Dendritic cell treated with granulocyte-macrophage colony-stimulating factor and Interleukin-4, amounts not matched to agents 40 ng/mL and 50 ng/mL, for 4 days (primary cell): ENCODE measurements around the gene ZBTB18.
"Not testable (repeated sequence)": the region's sequence is repeated elsewhere in the genome, so short reads cannot be mapped to it uniquely, and the experiment has no call there.

Experiments used
- H3K27ac Mint-ChIP-seq: one replicate; pipeline ENCODE4 v1.8.0; 2022; ENCODE audit warnings: mild to moderate bottlenecking, mixed read lengths
- H3K27me3 Mint-ChIP-seq: one replicate; pipeline ENCODE4 v1.8.0; 2022; ENCODE audit warnings: mild to moderate bottlenecking, mixed read lengths
- H3K36me3 Mint-ChIP-seq: one replicate; pipeline ENCODE4 v1.8.0; 2022; ENCODE audit warnings: low read depth, mixed read lengths
- H3K4me1 Mint-ChIP-seq: one replicate; pipeline ENCODE4 v1.8.0; 2022; ENCODE audit warnings: low read depth, mixed read lengths
- H3K4me3 Mint-ChIP-seq: one replicate; pipeline ENCODE4 v1.8.0; 2022; ENCODE audit warnings: mild to moderate bottlenecking, moderate library complexity, mixed read lengths
- H3K9me3 Mint-ChIP-seq: one replicate; pipeline ENCODE4 v1.8.0; 2022; ENCODE audit warnings: mixed read lengths
- intact Hi-C: fragments of 100-400 bp; cut with micrococcal nuclease; formaldehyde crosslinking; loops from one replicate; pipeline ENCODE4 v1.15.0; 2022

The ZBTB18 gene

GRCh38 chr1:244050835-244051444 lies at the start of gene ZBTB18:
Gene ZBTB18, plus strand, starts transcription at chr1:244051283. Its CDS starts 149 bp downstream, at chr1:244051432.
- Mint-ChIP-seq H3K36me3 (peaks cover 15% of the 10 kb centered on the region), H3K27ac (peak within 1 kb of the TSS; percentile 90), H3K4me1 (peaks cover 10% of the 10 kb centered on the region), H3K27me3 (no peaks in the 10 kb centered on the region), H3K9me3 (no peaks in the 10 kb centered on the region), H3K4me3 (peak within 1 kb of the TSS; percentile 98)
- intact Hi-C loops: loop anchor here (5.0 kb wide), 1 partner anchor 221 kb away; no protein-coding TSS in a partner anchor

DNA sequence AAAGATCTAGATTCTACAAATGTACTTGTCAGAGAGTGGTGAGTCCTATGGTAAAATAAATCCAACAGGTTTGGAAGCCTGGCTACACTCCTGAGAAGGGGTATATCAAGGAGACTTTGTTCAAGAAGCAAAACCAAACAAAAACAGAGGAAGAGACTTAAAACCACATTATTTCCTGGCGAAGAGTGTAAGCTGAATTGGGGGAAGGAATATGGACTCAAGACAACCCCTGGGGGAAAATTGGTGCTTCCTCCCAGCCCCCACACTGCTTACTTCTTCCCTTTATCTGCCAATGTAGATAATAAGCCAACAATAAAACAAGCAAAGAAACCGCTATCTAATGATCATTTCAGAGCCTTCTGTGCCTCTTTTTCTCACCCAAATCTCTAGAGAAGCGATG lies 48.4 kb upstream of the ZBTB18 start:
- Mint-ChIP-seq H3K4me3 (no peak overlapping the region), H3K27ac (no peak overlapping the region), H3K9me3 (no peaks in the 10 kb centered on the region), H3K4me1 (peaks cover 10% of the 10 kb centered on the region), H3K36me3 (no peaks in the 10 kb centered on the region), H3K27me3 (no peaks in the 10 kb centered on the region)
- intact Hi-C loops: no loop called here

DNA sequence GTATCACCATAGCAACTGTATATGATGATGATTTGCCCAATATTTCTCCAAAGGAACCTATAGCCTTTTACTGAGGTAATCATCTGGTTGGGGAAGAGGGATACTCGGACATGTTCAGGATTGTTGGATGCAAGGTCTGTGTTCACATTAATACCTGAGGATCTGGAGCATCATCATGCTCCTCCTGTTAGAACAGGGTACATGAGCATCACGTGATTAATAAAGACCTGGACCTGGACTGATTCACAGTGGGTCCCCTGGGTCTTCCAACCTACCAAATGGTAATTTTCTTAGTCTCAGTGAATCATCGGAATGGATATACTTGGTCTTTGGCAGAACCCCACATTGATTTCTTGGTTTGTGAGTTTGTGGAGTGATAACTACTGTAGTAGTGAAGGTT lies 45.6 kb upstream of the ZBTB18 start:
- Mint-ChIP-seq H3K36me3 (no peaks in the 10 kb centered on the region), H3K4me1 (peaks cover 16% of the 10 kb centered on the region), H3K27ac (no peak overlapping the region), H3K4me3 (no peak overlapping the region), H3K9me3 (no peaks in the 10 kb centered on the region), H3K27me3 (no peaks in the 10 kb centered on the region)
- intact Hi-C loops: no loop called here

DNA sequence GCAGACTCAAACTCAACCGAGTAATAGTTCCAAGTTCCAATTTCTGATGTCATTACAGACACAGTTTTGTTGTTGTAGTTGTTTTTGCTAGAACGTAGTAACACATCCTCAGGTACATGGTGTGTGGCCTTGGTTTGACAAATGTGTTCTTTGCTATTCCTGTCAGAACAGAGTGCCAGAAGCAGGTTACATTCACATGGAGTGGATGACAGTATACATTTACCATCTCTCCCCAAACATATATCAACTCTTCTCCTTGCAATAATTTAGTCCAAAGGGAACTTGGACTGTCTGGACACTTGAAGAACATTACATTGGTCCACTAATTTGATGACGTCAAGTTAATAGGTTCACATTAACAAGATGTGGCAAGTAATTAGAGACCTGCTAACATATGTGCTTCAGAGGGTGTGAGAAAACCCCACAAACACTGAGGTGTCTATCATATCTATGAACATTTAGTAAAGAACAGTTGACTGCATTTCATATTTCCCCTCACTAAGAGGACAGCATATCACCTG lies 44.6 kb upstream of the ZBTB18 start:
- no peak overlapping the region for H3K4me3 Mint-ChIP-seq
- intact Hi-C loops: no loop called here
- H3K27ac Mint-ChIP-seq: no peak overlapping the region
- no peaks in the 10 kb centered on the region for H3K27me3 Mint-ChIP-seq
- H3K9me3 Mint-ChIP-seq: no peaks in the 10 kb centered on the region
- peaks cover 23% of the 10 kb centered on the region for H3K4me1 Mint-ChIP-seq
- no peaks in the 10 kb centered on the region for H3K36me3 Mint-ChIP-seq

DNA sequence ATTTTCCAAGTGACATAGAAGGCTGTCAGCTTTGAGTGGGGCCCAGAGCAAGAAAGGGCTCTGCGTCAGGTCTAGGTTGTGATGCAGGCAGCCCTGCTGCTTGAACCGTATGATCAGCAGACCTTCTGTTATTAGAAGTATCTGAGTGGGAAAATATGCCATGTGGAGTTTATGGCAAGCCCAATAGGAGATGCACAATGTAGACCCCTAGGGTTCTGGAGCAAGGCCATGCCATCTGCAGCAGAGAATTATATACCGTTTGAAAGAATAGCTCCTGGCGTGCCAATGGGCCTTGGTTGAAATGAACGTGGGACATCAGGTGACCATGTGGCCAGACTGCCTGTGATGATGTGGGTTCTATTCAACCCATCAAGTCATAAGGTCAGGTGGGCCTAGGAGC lies 44.1 kb upstream of the ZBTB18 start:
- no peaks in the 10 kb centered on the region for H3K36me3 Mint-ChIP-seq
- no peak overlapping the region for H3K27ac Mint-ChIP-seq
- no peaks in the 10 kb centered on the region for H3K9me3 Mint-ChIP-seq
- intact Hi-C loops: no loop called here
- peaks cover 23% of the 10 kb centered on the region for H3K4me1 Mint-ChIP-seq
- H3K4me3 Mint-ChIP-seq: no peak overlapping the region
- H3K27me3 Mint-ChIP-seq: no peaks in the 10 kb centered on the region

GRCh38 chr1:244010191-244010590 lies 40.9 kb upstream of the ZBTB18 start:
- Mint-ChIP-seq H3K4me3 (no peak overlapping the region), H3K9me3 (no peaks in the 10 kb centered on the region), H3K27me3 (no peaks in the 10 kb centered on the region), H3K27ac (peak overlapping the region; percentile 71), H3K36me3 (no peaks in the 10 kb centered on the region), H3K4me1 (peaks cover 13% of the 10 kb centered on the region)
- intact Hi-C loops: no loop called here

- Mint-ChIP-seq H3K36me3 (no peaks in the 10 kb centered on the region), H3K4me3 (peak overlapping the region; percentile 56), H3K4me1 (peaks cover 13% of the 10 kb centered on the region), H3K9me3 (no peaks in the 10 kb centered on the region), H3K27me3 (no peaks in the 10 kb centered on the region), H3K27ac (peak overlapping the region; percentile 71)
- intact Hi-C loops: no loop called here
These were observed 40.4 kb upstream of the ZBTB18 start for GRCh38 chr1:244010703-244011123.

- H3K4me3 Mint-ChIP-seq: no peak overlapping the region
- H3K4me1 Mint-ChIP-seq: peaks cover 13% of the 10 kb centered on the region
- H3K27me3 Mint-ChIP-seq: no peaks in the 10 kb centered on the region
- H3K27ac Mint-ChIP-seq: no peak overlapping the region
- no peaks in the 10 kb centered on the region for H3K9me3 Mint-ChIP-seq
- H3K36me3 Mint-ChIP-seq: no peaks in the 10 kb centered on the region
- intact Hi-C loops: no loop called here
These were observed 39.8 kb upstream of the ZBTB18 start for GRCh38 chr1:244011271-244011670.

GRCh38 chr1:244011786-244012185 lies 39.3 kb upstream of the ZBTB18 start:
- Mint-ChIP-seq H3K4me3 (no peak overlapping the region), H3K27me3 (no peaks in the 10 kb centered on the region), H3K4me1 (peaks cover 13% of the 10 kb centered on the region), H3K27ac (no peak overlapping the region), H3K9me3 (no peaks in the 10 kb centered on the region), H3K36me3 (no peaks in the 10 kb centered on the region)
- intact Hi-C loops: no loop called here

DNA sequence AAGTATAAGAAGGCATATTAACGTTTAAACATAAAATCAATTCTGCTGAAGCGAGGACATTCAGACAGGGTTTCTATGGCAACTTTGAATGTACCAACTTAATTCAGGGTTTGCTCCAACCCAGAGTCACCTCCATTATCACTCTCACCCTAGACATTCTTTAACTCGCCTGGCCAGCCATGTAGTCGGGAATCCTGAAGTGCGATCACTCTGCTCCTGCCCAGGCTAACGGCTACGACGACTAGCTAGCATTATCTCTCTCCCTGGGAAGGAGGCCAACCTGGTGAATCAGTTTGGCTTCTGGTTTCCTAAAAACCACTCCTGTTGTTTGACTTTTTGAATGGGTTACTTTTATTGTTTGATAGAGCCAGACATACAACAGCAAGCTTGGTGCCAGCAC lies 38.9 kb upstream of the ZBTB18 start:
- Mint-ChIP-seq H3K27ac (no peak overlapping the region), H3K36me3 (no peaks in the 10 kb centered on the region), H3K9me3 (no peaks in the 10 kb centered on the region), H3K4me1 (peaks cover 13% of the 10 kb centered on the region), H3K4me3 (no peak overlapping the region), H3K27me3 (no peaks in the 10 kb centered on the region)
- intact Hi-C loops: no loop called here

DNA sequence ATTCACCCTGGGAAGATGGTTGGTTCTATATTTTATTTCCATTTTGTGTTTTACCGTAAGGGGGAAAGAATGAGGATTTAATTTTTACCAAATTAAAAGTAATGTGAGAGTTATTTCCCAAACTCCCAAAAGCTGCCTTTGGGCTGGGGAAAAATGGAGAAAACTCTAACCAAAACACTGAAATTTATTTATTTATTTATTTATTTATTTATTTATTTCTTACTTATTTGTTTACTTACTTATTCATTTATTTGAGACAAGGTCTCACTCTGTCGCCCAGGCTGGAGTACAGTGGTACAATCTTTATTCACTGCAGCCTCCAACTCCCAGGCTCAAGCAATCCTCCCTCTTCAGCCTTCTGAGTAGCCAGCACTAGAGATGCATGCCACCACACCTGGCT lies 38.0 kb upstream of the ZBTB18 start:
- H3K27me3 Mint-ChIP-seq: no peaks in the 10 kb centered on the region
- no peaks in the 10 kb centered on the region for H3K9me3 Mint-ChIP-seq
- H3K27ac Mint-ChIP-seq: no peak overlapping the region
- H3K36me3 Mint-ChIP-seq: no peaks in the 10 kb centered on the region
- no peak overlapping the region for H3K4me3 Mint-ChIP-seq
- intact Hi-C loops: no loop called here
- peaks cover 13% of the 10 kb centered on the region for H3K4me1 Mint-ChIP-seq

DNA sequence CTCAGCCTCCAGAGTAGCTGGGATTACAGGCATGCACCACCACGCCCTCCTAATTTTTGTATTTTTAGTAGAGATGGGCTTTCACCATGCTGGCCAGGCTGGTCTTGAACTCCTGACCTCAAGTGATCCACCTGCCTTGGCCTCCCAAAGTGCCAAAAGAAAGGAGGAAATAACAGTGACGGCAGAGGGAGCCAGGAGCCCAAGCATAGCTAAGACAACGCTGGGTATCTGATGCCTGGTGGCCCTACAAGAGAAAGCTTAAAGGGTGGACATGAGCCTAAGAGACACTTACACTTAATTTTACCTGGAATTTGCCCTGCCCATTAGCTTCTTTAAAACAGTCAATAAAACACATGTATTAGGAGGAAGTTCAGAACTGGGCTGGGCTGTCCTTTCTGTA lies 36.2 kb upstream of the ZBTB18 start:
- intact Hi-C loops, H3K36me3 Mint-ChIP-seq, H3K27me3 Mint-ChIP-seq, H3K4me3 Mint-ChIP-seq, H3K9me3 Mint-ChIP-seq, H3K27ac Mint-ChIP-seq: not testable (repeated sequence)
- H3K4me1 Mint-ChIP-seq: peaks cover 20% of the 10 kb centered on the region

DNA sequence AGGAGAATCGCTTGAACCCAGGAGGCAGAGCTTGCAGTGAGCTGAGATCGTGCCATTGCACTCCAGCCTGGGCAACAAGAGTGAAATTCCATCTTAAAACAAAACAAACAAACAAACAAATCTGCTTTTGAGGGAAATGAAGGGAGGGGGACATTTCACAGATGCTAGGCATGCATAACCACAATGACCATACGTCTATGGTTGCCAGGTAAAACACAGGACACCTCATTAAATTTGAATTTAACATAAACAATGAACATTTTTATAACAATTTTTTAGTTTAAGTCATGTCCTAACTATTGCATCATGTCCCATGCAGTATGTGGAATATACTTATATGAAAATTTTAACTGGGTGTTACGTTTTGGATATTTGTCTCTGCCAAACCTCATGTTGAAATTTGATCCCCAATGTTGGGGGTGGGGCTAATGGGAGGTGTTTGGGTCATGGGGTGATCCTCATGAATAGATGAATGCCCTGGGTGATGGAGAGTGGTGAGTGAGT lies 31.0 kb upstream of the ZBTB18 start:
- no peak overlapping the region for H3K4me3 Mint-ChIP-seq
- no peaks in the 10 kb centered on the region for H3K27me3 Mint-ChIP-seq

DNA sequence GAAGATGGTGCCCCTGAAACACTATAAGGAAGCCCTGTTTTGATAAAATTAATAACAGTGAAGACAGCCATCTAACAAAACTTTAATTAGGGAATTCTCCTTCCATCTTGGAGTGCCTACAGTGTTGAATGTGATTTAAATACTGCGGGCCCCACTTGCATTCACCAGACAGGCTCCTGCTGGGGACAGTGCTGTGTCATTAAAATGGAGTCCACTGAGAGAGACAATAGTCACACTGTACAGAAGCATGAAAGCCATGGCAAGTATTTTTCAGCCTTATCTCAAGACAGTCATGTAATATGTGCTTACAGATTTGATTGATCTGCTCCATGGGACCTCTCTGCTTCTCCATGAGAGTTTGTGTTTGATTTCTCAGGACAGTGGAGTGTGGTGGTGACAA lies 29.7 kb upstream of the ZBTB18 start:
- H3K4me3 Mint-ChIP-seq: no peak overlapping the region
- no peaks in the 10 kb centered on the region for H3K36me3 Mint-ChIP-seq
- peaks cover 8% of the 10 kb centered on the region for H3K9me3 Mint-ChIP-seq
- intact Hi-C loops: no loop called here
- no peak overlapping the region for H3K27ac Mint-ChIP-seq
- H3K27me3 Mint-ChIP-seq: no peaks in the 10 kb centered on the region
- H3K4me1 Mint-ChIP-seq: peaks cover 7% of the 10 kb centered on the region

More for the DNA sequence above, 31.0 kb upstream of the ZBTB18 start:
- no peaks in the 10 kb centered on the region for H3K36me3 Mint-ChIP-seq
- H3K9me3 Mint-ChIP-seq: peaks cover 8% of the 10 kb centered on the region
- H3K4me1 Mint-ChIP-seq: peaks cover 7% of the 10 kb centered on the region
- intact Hi-C loops: no loop called here
- H3K27ac Mint-ChIP-seq: no peak overlapping the region

DNA sequence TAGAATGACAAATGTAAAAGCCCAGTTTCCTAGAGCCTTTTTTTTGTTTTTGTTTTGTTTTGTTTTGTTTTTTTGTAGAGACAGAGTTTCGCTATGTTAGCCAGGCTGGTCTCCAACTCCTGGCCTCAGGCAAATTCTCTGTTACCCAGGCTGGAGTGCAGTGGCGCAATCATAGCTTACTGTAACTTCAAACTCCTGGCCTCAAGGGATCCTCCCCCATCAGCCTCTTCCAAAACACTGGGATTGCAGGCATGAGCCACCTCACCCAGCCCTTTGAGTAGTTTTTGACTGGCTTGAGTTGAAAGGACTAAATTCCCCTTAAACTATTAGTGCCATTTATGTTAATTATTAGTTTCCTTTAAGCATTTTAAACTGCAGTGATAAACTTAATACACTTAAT lies 28.8 kb upstream of the ZBTB18 start:
- Mint-ChIP-seq H3K4me1 (peaks cover 7% of the 10 kb centered on the region), H3K4me3 (no peak overlapping the region), H3K27ac (no peak overlapping the region), H3K27me3 (peaks cover 2% of the 10 kb centered on the region), H3K36me3 (no peaks in the 10 kb centered on the region), H3K9me3 (peaks cover 8% of the 10 kb centered on the region)
- intact Hi-C loops: no loop called here
